ENCODE data around the gene EFNB3. TPM values are rescaled to one million over a fixed set of nuclear protein-coding genes. Genes with fewer than 3 reads are reported as not detected.

Gene EFNB3
- total RNA-seq, 1 donor from 2014 or later = 0.63 TPM

- DNase-seq (ENCODE audit: low spot score) = no peak
- no peak for ATAC-seq
Observed at GRCh38 chr17:7756968-7757367, 52.0 kb downstream of the EFNB3 start.

Other genes with a start within 250 kb of the EFNB3 start
- 7.9 TPM for gene ZBTB4, start 225.6 kb upstream of the EFNB3 start, total RNA-seq
- not detected for gene SLC35G6, start 223.8 kb upstream of the EFNB3 start, total RNA-seq
- 55.9 TPM for gene POLR2A, start 220.8 kb upstream of the EFNB3 start, total RNA-seq
- gene TNFSF12, start 156.1 kb upstream of the EFNB3 start, total RNA-seq = 9.3 TPM
- 5.9 TPM for gene TNFSF13, start 146.5 kb upstream of the EFNB3 start, total RNA-seq
- 14.1 TPM for gene SENP3, start 143.3 kb upstream of the EFNB3 start, total RNA-seq
- gene CD68, start 125.6 kb upstream of the EFNB3 start, total RNA-seq = 44.2 TPM
- 49.4 TPM for gene MPDU1, start 121.3 kb upstream of the EFNB3 start, total RNA-seq
- gene SOX15, start 115.1 kb upstream of the EFNB3 start, total RNA-seq = 0.20 TPM
- gene FXR2, start 90.3 kb upstream of the EFNB3 start, total RNA-seq = 19.0 TPM
- 100 TPM for gene SAT2, start 77.4 kb upstream of the EFNB3 start, total RNA-seq
- 4.6 TPM for gene SHBG, start 75.1 kb upstream of the EFNB3 start, total RNA-seq
- 1.3 TPM for gene ATP1B2, start 54.3 kb upstream of the EFNB3 start, total RNA-seq
- 13.6 TPM for gene TP53, start 17.7 kb upstream of the EFNB3 start, total RNA-seq
- 4.9 TPM for gene WRAP53, start 16.7 kb upstream of the EFNB3 start, total RNA-seq
- 0.15 TPM for gene DNAH2, start 12.5 kb downstream of the EFNB3 start, total RNA-seq
- 18.1 TPM for gene KDM6B, start 129.0 kb downstream of the EFNB3 start, total RNA-seq
- 1.3 TPM for gene TMEM88, start 149.9 kb downstream of the EFNB3 start, total RNA-seq
- gene NAA38, start 152.4 kb downstream of the EFNB3 start, total RNA-seq = 33.5 TPM
- gene CYB5D1, start 152.8 kb downstream of the EFNB3 start, total RNA-seq = 12.4 TPM
- 5.7 TPM for gene CHD3, start 183.6 kb downstream of the EFNB3 start, total RNA-seq
- 0.23 TPM for gene RNF227, start 211.1 kb downstream of the EFNB3 start, total RNA-seq
- 1.3 TPM for gene KCNAB3, start 224.7 kb downstream of the EFNB3 start, total RNA-seq
- gene TRAPPC1, start 226.7 kb downstream of the EFNB3 start, total RNA-seq = 41.1 TPM
- 8.9 TPM for gene CNTROB, start 227.0 kb downstream of the EFNB3 start, total RNA-seq